ENCODE measurements around the gene TMEM260.

DNA sequence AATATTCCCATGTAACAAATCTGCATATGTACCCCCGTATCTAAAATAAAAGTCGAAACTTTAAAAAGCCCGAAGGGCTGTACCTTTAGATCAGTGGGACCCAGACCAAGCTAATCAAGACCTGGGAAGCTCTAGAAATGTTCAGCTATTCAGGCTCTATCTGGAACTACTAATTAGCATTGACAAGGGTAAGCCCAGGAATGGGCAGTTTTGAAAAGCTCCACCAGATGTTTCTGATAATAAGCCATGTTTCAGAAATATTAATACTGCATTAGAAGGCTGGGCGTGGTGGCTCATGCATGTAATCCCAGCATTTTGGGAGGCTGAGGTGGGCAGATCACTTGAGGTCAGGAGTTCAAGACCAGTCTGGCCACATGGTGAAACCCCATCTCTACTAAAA, 20.4 kb upstream of the TMEM260 start:
- TF ChIP-seq, protein P1, sequence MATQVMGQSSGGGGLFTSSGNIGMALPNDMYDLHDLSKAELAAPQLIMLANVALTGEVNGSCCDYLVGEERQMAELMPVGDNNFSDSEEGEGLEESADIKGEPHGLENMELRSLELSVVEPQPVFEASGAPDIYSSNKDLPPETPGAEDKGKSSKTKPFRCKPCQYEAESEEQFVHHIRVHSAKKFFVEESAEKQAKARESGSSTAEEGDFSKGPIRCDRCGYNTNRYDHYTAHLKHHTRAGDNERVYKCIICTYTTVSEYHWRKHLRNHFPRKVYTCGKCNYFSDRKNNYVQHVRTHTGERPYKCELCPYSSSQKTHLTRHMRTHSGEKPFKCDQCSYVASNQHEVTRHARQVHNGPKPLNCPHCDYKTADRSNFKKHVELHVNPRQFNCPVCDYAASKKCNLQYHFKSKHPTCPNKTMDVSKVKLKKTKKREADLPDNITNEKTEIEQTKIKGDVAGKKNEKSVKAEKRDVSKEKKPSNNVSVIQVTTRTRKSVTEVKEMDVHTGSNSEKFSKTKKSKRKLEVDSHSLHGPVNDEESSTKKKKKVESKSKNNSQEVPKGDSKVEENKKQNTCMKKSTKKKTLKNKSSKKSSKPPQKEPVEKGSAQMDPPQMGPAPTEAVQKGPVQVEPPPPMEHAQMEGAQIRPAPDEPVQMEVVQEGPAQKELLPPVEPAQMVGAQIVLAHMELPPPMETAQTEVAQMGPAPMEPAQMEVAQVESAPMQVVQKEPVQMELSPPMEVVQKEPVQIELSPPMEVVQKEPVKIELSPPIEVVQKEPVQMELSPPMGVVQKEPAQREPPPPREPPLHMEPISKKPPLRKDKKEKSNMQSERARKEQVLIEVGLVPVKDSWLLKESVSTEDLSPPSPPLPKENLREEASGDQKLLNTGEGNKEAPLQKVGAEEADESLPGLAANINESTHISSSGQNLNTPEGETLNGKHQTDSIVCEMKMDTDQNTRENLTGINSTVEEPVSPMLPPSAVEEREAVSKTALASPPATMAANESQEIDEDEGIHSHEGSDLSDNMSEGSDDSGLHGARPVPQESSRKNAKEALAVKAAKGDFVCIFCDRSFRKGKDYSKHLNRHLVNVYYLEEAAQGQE (IDR thresholded peaks at IDR 0.05; ENCODE audit: insufficient replicate concordance, low read depth): no peak
- TF ChIP-seq, protein P2, sequence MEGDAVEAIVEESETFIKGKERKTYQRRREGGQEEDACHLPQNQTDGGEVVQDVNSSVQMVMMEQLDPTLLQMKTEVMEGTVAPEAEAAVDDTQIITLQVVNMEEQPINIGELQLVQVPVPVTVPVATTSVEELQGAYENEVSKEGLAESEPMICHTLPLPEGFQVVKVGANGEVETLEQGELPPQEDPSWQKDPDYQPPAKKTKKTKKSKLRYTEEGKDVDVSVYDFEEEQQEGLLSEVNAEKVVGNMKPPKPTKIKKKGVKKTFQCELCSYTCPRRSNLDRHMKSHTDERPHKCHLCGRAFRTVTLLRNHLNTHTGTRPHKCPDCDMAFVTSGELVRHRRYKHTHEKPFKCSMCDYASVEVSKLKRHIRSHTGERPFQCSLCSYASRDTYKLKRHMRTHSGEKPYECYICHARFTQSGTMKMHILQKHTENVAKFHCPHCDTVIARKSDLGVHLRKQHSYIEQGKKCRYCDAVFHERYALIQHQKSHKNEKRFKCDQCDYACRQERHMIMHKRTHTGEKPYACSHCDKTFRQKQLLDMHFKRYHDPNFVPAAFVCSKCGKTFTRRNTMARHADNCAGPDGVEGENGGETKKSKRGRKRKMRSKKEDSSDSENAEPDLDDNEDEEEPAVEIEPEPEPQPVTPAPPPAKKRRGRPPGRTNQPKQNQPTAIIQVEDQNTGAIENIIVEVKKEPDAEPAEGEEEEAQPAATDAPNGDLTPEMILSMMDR (IDR thresholded peaks at IDR 0.05; ENCODE audit: insufficient read depth, low read length): no peak
